GM19193 (cell line): ENCODE measurements around the gene BLTP3B.

ENCODE experiments used
- POLR2A ChIP-seq: IDR thresholded peaks from 4 replicates; pipeline ENCODE4 v1.6.1; 2011; ENCODE audit not compliant: insufficient read depth, insufficient read length; ENCODE audit errors: extremely low read depth

The BLTP3B gene

DNA sequence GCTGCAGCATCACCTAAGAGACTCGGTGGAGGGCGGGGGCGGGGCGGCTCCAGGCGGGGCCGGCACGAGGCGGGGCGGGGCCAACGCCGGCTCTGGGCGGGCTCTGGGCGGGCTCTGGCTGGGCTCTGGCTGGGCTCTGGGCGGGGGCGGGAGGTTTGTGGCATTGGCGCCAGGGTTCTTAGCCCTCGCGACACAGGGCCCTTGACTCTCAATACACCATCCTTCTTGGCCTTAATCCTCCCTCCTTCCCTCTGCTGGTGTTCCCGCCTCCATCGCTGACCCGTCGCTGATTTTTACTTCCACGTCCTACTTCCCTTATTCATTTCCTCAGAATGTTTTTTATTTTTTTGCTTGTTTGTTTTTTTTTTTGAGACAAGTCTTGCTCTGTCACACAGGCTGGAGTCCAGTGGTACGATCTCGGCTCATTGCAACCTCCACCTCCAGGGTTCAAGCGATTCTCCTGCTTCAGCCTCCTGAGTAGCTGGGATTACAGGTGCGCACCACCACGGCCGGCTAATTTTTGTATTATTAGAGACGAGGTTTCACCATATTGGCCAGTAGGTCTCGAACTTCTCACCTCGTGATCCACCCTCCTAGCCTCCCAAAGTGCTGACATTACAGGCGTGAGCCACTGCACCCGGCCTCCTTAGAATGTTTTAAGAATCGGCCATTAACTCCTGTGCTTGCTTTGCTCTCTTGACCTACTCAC, at the start of gene BLTP3B:
BLTP3B (minus strand) TSS at position 24 of the 709 bp plus-strand sequence. CDS start 239 bp downstream, outside the sequence.
- TF ChIP-seq POLR2A: no peak

DNA sequence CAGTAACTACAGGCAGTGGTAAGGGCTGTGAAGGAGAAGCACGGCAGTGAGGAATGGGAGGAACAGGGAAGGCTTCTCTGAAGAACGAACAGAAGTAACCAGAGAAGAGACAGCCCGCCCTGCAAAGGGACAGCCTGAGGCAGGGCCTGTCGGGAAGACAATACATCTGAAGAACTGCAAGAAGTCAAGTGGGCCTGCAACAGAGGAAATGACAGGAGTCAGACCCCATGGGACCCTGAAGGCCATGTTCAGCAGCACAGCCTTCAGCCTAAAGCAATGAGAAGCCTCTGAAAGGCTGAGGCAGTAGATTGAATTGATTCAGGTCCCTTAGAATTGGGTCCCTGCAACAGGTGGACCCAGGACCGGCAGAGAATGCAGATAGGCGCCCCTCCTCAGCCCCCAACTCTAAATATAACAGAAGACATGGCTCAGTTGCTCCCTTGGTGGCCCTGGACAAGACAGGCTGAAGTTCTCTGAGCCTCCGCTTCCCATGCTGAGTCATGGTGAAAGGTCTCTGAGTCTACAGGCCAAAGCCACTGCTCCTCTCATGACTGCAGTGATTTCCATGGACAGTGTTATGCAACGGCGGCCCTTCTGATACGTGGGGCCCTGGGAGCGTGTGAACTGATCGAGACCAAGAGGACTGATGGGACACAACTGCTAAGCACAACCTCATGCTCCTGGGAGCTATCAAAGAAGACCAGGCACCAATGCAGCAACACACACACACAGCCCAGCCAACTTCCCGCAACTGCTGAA, 47.1 kb upstream of the BLTP3B start:
- no peak for TF ChIP-seq POLR2A

DNA sequence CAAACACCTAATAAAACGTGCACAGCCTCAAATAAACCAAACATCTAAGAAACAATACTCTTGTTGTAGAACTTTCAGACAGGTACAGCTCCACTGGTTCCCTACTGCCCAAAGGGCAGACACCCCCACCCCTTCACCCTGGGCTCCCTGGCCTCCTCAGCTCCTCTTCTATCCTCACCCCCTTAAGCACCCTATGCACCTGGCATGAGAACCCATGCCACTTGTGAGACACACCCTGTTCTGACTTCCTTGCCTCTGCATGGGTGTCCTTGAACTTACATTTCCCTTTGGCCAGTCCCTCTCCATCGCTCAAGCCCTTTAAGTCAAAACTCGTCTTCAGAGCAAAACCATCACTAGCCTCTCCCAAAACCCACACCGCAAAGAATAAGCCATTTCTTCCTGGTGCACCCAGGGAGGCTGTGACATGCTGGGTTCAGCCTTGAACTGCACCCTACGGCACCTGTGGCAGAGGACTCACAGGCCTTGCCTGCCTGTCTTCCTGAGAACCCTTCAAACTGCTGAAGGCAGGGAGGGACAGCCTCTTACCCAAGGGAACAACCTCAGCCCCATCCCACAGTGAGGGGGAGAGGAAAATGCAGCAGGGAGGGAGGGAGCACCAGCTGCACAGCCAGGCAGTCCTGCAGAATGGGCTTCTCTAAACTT, 45.3 kb upstream of the BLTP3B start:
- no peak for TF ChIP-seq POLR2A

DNA sequence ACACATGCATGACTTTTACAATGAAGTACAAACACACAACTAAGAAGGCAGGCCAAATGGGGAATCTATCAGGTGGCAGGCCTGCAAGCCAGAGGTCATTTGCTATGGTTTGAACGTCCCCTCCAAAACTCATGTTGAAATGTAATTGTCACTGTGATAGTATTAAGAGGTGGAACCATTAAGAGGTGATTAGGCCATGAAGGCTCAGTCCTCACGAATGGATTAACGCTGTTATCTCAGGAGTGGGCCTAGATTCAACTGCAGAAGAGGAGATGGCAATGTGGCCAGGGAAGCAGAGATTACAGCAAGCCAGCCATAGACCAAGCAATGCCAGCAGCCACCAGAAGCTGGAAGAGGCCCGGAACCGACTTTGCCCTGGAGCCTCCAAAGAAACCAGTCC, 44.4 kb upstream of the BLTP3B start:
- no peak for TF ChIP-seq POLR2A

GRCh38 chr12:100186071-100186470, 43.4 kb upstream of the BLTP3B start:
- no peak for TF ChIP-seq POLR2A

- no peak for TF ChIP-seq POLR2A
Observed at GRCh38 chr12:100185361-100185894, 42.8 kb upstream of the BLTP3B start.

GRCh38 chr12:100184549-100185145, 42.0 kb upstream of the BLTP3B start:
- no peak for TF ChIP-seq POLR2A

GRCh38 chr12:100179252-100179651, 36.6 kb upstream of the BLTP3B start:
- TF ChIP-seq POLR2A: no peak

GRCh38 chr12:100174495-100174894, 31.8 kb upstream of the BLTP3B start:
- no peak for TF ChIP-seq POLR2A

- no peak for TF ChIP-seq POLR2A
Observed at GRCh38 chr12:100173111-100173510, 30.4 kb upstream of the BLTP3B start.

DNA sequence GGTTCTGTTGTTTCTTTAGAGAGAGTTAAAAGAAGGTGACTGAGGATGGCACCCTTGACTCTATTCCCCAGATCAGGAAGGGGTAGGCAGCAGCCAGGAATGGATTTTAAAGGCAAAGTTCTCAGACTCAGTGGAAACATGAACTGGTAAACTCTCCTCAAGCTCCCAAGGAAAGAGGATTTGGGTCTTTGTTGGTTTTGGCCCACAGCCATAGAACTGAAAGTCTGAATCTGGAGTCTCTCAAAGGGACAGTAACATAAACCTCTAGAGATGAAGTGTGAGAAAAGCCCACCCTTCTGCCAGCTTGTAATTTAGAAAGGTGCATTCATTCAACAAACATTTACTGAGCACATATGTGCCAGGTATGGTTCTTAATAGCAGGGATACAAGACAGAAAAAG, 28.6 kb upstream of the BLTP3B start:
- TF ChIP-seq POLR2A: no peak

DNA sequence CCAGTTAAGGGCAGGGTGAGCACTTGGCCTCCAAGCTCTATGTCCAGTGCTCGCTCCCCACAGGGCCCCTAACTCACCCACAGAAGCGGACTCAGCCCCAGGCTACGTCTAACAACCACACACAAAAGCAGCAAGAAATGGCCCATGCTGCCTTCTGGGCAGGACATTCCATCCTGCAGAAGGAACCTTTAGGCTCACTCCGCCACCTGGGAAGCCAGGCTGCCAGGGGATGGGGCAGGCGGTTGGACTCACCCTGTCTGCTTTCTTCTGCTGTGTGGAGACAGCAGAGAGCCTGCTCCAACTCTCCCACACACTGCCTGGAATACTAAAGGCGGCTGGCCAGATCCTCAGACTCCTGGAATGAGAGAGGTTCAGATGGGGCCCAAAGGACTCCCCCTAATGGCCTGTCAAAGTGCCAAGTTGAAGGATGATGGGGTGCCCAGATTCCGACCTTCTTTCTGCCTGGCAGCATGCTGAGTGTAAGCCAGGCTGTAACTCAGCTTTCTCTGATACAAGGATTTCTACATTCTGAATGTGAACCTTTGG, 27.7 kb upstream of the BLTP3B start:
- no peak for TF ChIP-seq POLR2A

DNA sequence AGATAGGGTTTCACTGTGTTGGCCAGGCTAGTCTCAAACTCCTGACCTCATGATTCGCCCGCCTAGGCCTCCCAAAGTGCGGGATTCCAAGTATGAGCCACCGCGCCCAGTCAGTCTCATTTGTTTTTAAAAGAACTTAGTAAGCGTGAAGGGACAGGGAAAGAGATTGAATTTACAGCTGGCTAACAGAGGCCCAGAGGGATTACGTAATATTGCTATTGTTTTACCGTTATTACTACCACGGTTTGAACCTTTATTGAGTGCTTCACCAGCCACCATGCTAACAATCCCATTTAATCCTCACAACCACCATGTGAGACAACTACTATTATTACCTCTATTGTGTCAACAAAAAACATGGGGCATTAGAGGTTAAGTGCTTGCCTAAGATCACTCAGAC, 26.7 kb upstream of the BLTP3B start:
- no peak for TF ChIP-seq POLR2A

GRCh38 chr12:100168562-100168961, 25.9 kb upstream of the BLTP3B start:
- no peak for TF ChIP-seq POLR2A

GRCh38 chr12:100166232-100166631, 23.6 kb upstream of the BLTP3B start:
- no peak for TF ChIP-seq POLR2A
